ENCODE measurements around the gene KCNQ1. TPM values are rescaled to one million over a fixed set of nuclear protein-coding genes. Genes with fewer than 3 reads are reported as not detected.
A peak's percentile ranks its signal among the peaks of the same experiment; 100 is the strongest.

KCNQ1 gene
- total and polyA plus RNA-seq, 12 donors, result 11.0 to 447 (median 320) TPM

DNA sequence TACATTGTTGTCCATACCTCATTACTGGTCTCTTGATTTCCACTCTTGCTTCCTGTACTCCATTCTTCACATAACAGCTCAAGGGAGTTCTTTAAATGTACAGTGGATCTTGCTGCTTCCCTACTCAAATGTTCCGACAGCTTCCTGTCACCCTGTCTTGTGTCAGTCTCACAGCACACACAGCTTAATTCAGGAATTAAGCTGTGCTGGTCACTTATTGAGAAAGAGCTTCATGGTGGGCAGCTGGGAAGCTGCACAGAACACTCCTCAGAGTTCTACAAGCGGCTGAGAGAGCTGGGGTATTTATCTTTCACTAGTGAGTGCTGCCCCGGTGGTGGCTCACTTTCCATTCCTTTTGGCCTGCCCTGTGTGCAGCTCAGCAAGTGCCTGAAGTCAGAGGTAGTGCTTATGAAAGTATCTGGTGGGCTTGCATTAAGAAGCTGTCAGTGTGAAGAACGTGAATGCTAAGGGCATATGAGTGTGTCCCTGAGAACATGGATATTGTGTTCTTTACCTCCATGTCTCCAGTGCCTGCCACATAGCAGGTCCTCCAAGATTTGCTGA is 206.3 kb downstream of the KCNQ1 start:
- Histone ChIP-seq H3K27ac (no peak overlapping the region), H3K27me3 (no peaks in the 10 kb centered on the region), H3K4me1 (replicated peaks in 1 of 2) (no peaks in the 10 kb centered on the region), H3K36me3 (replicated peaks in 1 of 2) (no peaks in the 10 kb centered on the region), H3K4me3 (no peak overlapping the region), H3K9me3 (replicated peaks in 1 of 3) (peaks cover 0 to 25% (median 0%) of the 10 kb centered on the region in 3 donors)
- DNase-seq, result no peak
- TF ChIP-seq POLR2A (IDR thresholded peaks at IDR 0.05), result no peak
- TF ChIP-seq CTCF (IDR thresholded peaks at IDR 0.05), result no peak
- 93 to 97% (median 96%) methylated on average over 4 of the region's 4 CpGs for WGBS, 4 donors
- intact Hi-C loops (cut with DNase I), result no loop called here

- no peaks in the 10 kb centered on the region for H3K4me1 ChIP-seq (replicated peaks in 1 of 2)
- no peak overlapping the region for H3K4me3 ChIP-seq
- H3K36me3 ChIP-seq (replicated peaks in 1 of 2), result no peaks in the 10 kb centered on the region
- intact Hi-C loops (cut with DNase I), result no loop called here
- DNase-seq, result peak in 1 of 7 donors; percentile 41
- H3K9me3 ChIP-seq (replicated peaks in 1 of 3), result peaks cover 0 to 25% (median 0%) of the 10 kb centered on the region in 3 donors
- TF ChIP-seq POLR2A (IDR thresholded peaks at IDR 0.05), result no peak
- TF ChIP-seq CTCF (IDR thresholded peaks at IDR 0.05), result no peak
- H3K27me3 ChIP-seq, result no peaks in the 10 kb centered on the region
- H3K27ac ChIP-seq, result no peak overlapping the region
- 91 to 95% (median 94%) methylated on average over 3 to 7 of the region's 7 CpGs for WGBS, 4 donors
Measured at GRCh38 chr11:2651826-2652271, 207.0 kb downstream of the KCNQ1 start.

GRCh38 chr11:2652333-2653197 is 207.8 kb downstream of the KCNQ1 start:
- TF ChIP-seq POLR2A (IDR thresholded peaks at IDR 0.05) (no peak), CTCF (IDR thresholded peaks at IDR 0.05) (no peak)
- peak in 1 of 7 donors; percentile 45 for DNase-seq
- H3K27ac ChIP-seq, result peak overlapping the region in 1 of 5 donors; percentile 13
- H3K36me3 ChIP-seq (replicated peaks in 1 of 2), result no peaks in the 10 kb centered on the region
- WGBS, 4 donors, result 82 to 91% (median 84%) methylated on average over 11 of the region's 11 CpGs
- no peaks in the 10 kb centered on the region for H3K4me1 ChIP-seq (replicated peaks in 1 of 2)
- no peaks in the 10 kb centered on the region for H3K27me3 ChIP-seq
- intact Hi-C loops (cut with DNase I), result no loop called here
- H3K4me3 ChIP-seq, result no peak overlapping the region
- peaks cover 0 to 25% (median 0%) of the 10 kb centered on the region in 3 donors for H3K9me3 ChIP-seq (replicated peaks in 1 of 3)

- Histone ChIP-seq H3K27me3 (no peaks in the 10 kb centered on the region), H3K27ac (peak overlapping the region in 1 of 5 donors; percentile 13), H3K36me3 (replicated peaks in 1 of 2) (no peaks in the 10 kb centered on the region), H3K4me3 (no peak overlapping the region), H3K4me1 (replicated peaks in 1 of 2) (no peaks in the 10 kb centered on the region), H3K9me3 (replicated peaks in 1 of 3) (peaks cover 0 to 25% (median 0%) of the 10 kb centered on the region in 3 donors)
- DNase-seq, result peak in 1 of 7 donors; percentile 46
- intact Hi-C loops (cut with DNase I), result no loop called here
- no peak for TF ChIP-seq POLR2A (IDR thresholded peaks at IDR 0.05)
- no peak for TF ChIP-seq CTCF (IDR thresholded peaks at IDR 0.05)
- 73 to 100% (median 95%) methylated on average over 1 of the region's 1 CpG for WGBS, 4 donors
Measured at GRCh38 chr11:2653198-2653551, 208.4 kb downstream of the KCNQ1 start.

Data from adrenal gland (tissue), 12 donors.